ENCODE results near the gene PLAAT3.

DNA sequence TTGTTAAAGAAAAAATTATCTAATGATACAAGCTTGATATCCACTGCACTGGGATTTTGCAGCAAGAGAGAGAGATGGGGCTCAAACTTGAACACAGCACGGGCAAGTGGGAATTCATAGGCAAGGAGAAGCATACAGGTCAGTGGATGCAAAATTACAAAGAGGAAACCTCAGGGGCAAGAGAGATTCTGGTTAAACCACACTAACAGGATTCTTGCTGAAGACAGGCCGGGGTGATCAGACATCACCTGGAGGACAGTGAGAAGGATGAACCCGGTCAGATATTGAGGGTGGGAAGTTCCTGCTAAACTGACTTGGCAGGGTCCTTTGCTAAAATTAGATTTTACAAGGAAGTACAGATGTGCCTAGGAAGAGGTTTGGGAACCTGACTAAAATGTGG is 80.2 kb downstream of the PLAAT3 start:
- TF ChIP-seq EZH2 (IDR thresholded peaks at IDR 0.05; ENCODE audit: low read depth, low read length, severe bottlenecking) (no peak), EP300 (IDR thresholded peaks at IDR 0.05; ENCODE audit: borderline replicate concordance in 1 of 2, low read depth in 2 of 2, low read length in 2 of 2) (no peak), CEBPB (IDR thresholded peaks at IDR 0.05; ENCODE audit: low read depth, low read length) (no peak), ATF3 (IDR thresholded peaks at IDR 0.05; ENCODE audit: insufficient read depth, low read depth, low read length) (no peak), MAFK (IDR thresholded peaks at IDR 0.05; ENCODE audit: low read depth, low read length) (no peak), EGR1 (IDR thresholded peaks at IDR 0.05; ENCODE audit: borderline replicate concordance, low read depth, low read length) (no peak), NRF1 (IDR thresholded peaks at IDR 0.05; ENCODE audit: low read depth, low read length) (no peak), CTCF (IDR thresholded peaks at IDR 0.05; ENCODE audit: control extremely low read depth in 1 of 3, insufficient read depth in 1 of 3, low read depth in 1 of 3, low read length in 3 of 3) (no peak), TAF1 (IDR thresholded peaks at IDR 0.05; ENCODE audit: low read depth, low read length) (no peak), HDAC6 (IDR thresholded peaks at IDR 0.05; ENCODE audit: low read depth, low read length) (no peak)
